K562 (cell line): ENCODE data around the gene C17orf75. TPM values are rescaled to one million over a fixed set of nuclear protein-coding genes. Genes with fewer than 3 reads are reported as not detected.
"Not testable (repeated sequence)": the region's sequence is repeated elsewhere in the genome, so short reads cannot be mapped to it uniquely, and the experiment has no call there.

Experiments used
- ATAC-seq: fragments of 200-7000 bp; cut with Tn5 transposase; 3 replicates; pipeline ENCODE4 v1.9.1; 2020; ENCODE audit warnings: moderate library complexity
- BruUV-seq: library from RNA; stranded (reverse); fragments of 400-500 nt; replicated peaks from 2 replicates; lab custom pipeline; 2021; lab: Mats Ljungman, UMichigan
- CTCF ChIA-PET: fragments of 300-600 bp; formaldehyde crosslinking; extraction: SDS; loops from one replicate; lab custom pipeline; 2021; ENCODE audit warnings: low intra/inter-chr PET ratio; lab: Yijun Ruan, JAX
- POLR2A ChIA-PET: fragments of 300-600, 350-650 bp; sonication (Branson Sonifier 250); formaldehyde crosslinking; extraction: SDS; loops from one replicate; lab custom pipeline; 2021; ENCODE audit warnings: antibody characterized with exemption, inconsistent platforms; lab: Yijun Ruan, JAX
- DNase-seq, 4 experiments: peaks; one replicate each; pipeline versions ENCODE4 v3.0.0 to v3.0.0-alpha.2; 2011 to 2018; ENCODE audit warnings: low spot score in 3 of 4, mixed read lengths in 3 of 4; ENCODE audit errors: extremely low read depth in 1 of 4
- FAIRE-seq: peaks from 2 replicates; lab custom pipeline; 2011; peaks lifted over from hg19 to GRCh38; lab: Jason Lieb, UNC
- H2AFZ ChIP-seq: 2 replicates; pipeline ENCODE4 v1.6.0; 2011; ENCODE audit warnings: low read depth, low read length, control low read depth, inconsistent platforms
- H3K27ac ChIP-seq: fragments of 200-600 bp; 3 replicates; pipeline ENCODE4 v1.8.0; 2011; ENCODE audit warnings: low read depth, mild to moderate bottlenecking, control low read depth, inconsistent platforms, low read length, moderate library complexity, mixed read lengths; ENCODE audit errors: extremely low read depth
- H3K27me3 ChIP-seq, 2 experiments: fragments of 300-600 bp in 1 of 2; 2 replicates in 1 of 2; 3 replicates in 1 of 2; pipeline versions ENCODE4 v1.6.0 to v1.8.0; 2011; ENCODE audit warnings: inconsistent platforms in 2 of 2, low read length in 2 of 2, mild to moderate bottlenecking in 1 of 2, mixed read lengths in 1 of 2, moderate library complexity in 1 of 2; ENCODE audit not compliant: control insufficient read depth in 2 of 2, insufficient read depth in 2 of 2
- H3K36me3 ChIP-seq: fragments of 300-600 bp; 3 replicates; pipeline ENCODE4 v1.8.0; 2011; ENCODE audit warnings: mild to moderate bottlenecking, low read length, inconsistent platforms; ENCODE audit not compliant: control insufficient read depth, insufficient read depth
- H3K4me1 ChIP-seq, 2 experiments: fragments of 200-600 bp in 1 of 2; replicated peaks in 1 of 2; 2 replicates in 1 of 2; 3 replicates in 1 of 2; pipeline versions ENCODE4 v1.5.1 to v1.8.0; 2011; ENCODE audit warnings: inconsistent platforms in 2 of 2, low read length in 2 of 2, mild to moderate bottlenecking in 1 of 2, mixed read lengths in 1 of 2, moderate library complexity in 1 of 2; ENCODE audit not compliant: control insufficient read depth in 2 of 2, insufficient read depth in 2 of 2
- H3K4me2 ChIP-seq: 2 replicates; pipeline ENCODE4 v1.6.1; 2011; ENCODE audit warnings: low read length, control low read depth, inconsistent platforms, mixed read lengths; ENCODE audit not compliant: insufficient read depth
- H3K4me3 ChIP-seq: fragments of 200-600 bp; sonication (generic), shearing (Covaris generic); 2 replicates; pipeline ENCODE4 v1.5.1; 2016; ENCODE audit warnings: control low read depth, inconsistent platforms
- H3K79me2 ChIP-seq: fragments of 200-600 bp; 3 replicates; pipeline ENCODE4 v1.8.0; 2011; ENCODE audit warnings: low read length, inconsistent platforms; ENCODE audit not compliant: control insufficient read depth, insufficient read depth
- H3K9ac ChIP-seq, 2 experiments: 2 replicates each; pipeline versions ENCODE4 v1.6.0 to v1.6.1; 2011; ENCODE audit warnings: low read depth in 2 of 2, low read length in 2 of 2, control low read depth in 1 of 2, inconsistent platforms in 1 of 2, mild to moderate bottlenecking in 1 of 2, mixed read lengths in 1 of 2; ENCODE audit not compliant: insufficient read depth in 1 of 2
- H3K9me1 ChIP-seq: one replicate; pipeline ENCODE4 v1.6.0; 2011; ENCODE audit warnings: inconsistent platforms, mild to moderate bottlenecking, low read length, moderate library complexity; ENCODE audit not compliant: control insufficient read depth, insufficient read depth
- H3K9me3 ChIP-seq: replicated peaks from 2 replicates; pipeline ENCODE4 v1.5.1; 2011; ENCODE audit warnings: low read depth, low read length, inconsistent platforms; ENCODE audit not compliant: control insufficient read depth, insufficient read depth
- H4K20me1 ChIP-seq: replicated peaks from 2 replicates; pipeline ENCODE4 v1.6.1; 2011; ENCODE audit warnings: low read length, inconsistent platforms, mixed read lengths; ENCODE audit not compliant: control insufficient read depth, insufficient read depth
- HDAC6 ChIP-seq: IDR thresholded peaks from 2 replicates; pipeline ENCODE4 v1.6.1; 2012; ENCODE audit warnings: low read depth, mild to moderate bottlenecking, control low read depth, inconsistent platforms, low read length, moderate library complexity
- KHSRP ChIP-seq: fragments of 450-650 bp; IDR thresholded peaks from 2 replicates; pipeline ENCODE4 v1.6.1; 2017
- STAT5A ChIP-seq: IDR thresholded peaks from 2 replicates; pipeline ENCODE4 v1.6.1; 2012; ENCODE audit warnings: low read length, inconsistent platforms, borderline replicate concordance
- TAL1 ChIP-seq: fragments of 450-650 bp; IDR thresholded peaks from 2 replicates; pipeline ENCODE4 v1.6.1; 2016; ENCODE audit warnings: mild to moderate bottlenecking
- TEAD2 ChIP-seq: fragments of 450-650 bp; IDR thresholded peaks from 2 replicates; pipeline ENCODE4 v1.6.1; 2016; ENCODE audit warnings: missing genetic modification characterization, control low read depth, missing compliant biosample characterization
- TOE1 ChIP-seq, 2 experiments: fragments of 450-650 bp in 1 of 2; sonication (generic) in 1 of 2; formaldehyde crosslinking in 1 of 2; IDR thresholded peaks; 2 replicates each; pipeline versions ENCODE4 v1.7.1 to v1.8.0; 2016 to 2022; ENCODE audit warnings: borderline replicate concordance in 2 of 2, mild to moderate bottlenecking in 2 of 2, antibody characterized with exemption in 1 of 2, inconsistent platforms in 1 of 2, low read depth in 1 of 2, missing genetic modification reagents in 1 of 2, moderate library complexity in 1 of 2
- ZNF134 ChIP-seq: fragments of 250-450 bp; sonication (Bioruptor Pico); conservative IDR thresholded peaks from 2 replicates; pipeline ENCODE4 v1.4.0; 2020
- WGBS: fragments of 100-300 bp; shearing (Covaris generic); methylation state at CpG from one replicate; pipeline ENCODE4 v1.1.6; 2016; ENCODE audit warnings: low coverage, mixed read lengths; ENCODE audit not compliant: insufficient coverage; ENCODE audit errors: missing lambda C conversion rate; 5-methylcytosine and 5-hydroxymethylcytosine counted together
- in situ Hi-C: fragments of 300-500 bp; cut with MboI; formaldehyde crosslinking; loops from 4 replicates; pipeline ENCODE4 v1.15.0; 2018; ENCODE audit warnings: inconsistent platforms, mixed read lengths
- intact Hi-C: fragments of 100-400 bp; cut with micrococcal nuclease; formaldehyde crosslinking; loops from 2 replicates; pipeline ENCODE4 v1.14.2; 2022
- polyA plus RNA-seq, 8 experiments: library from polyadenylated mRNA; depleted of rRNA in 4 of 8; stranded (reverse) in 5 of 8; unstranded in 3 of 8; fragments of >200 nt; fragmentation: Nextera tagmentation in 2 of 8; fragmentation: Illumina TruSeq in 1 of 8; extraction: Ambion mirVana in 2 of 8; extraction: Trizol in 1 of 8; gene quantifications; 2 replicates each; pipeline versions ENCODE4 v1.2.1 to v1.2.3, GENCODE V29; 2011 to 2014; ENCODE audit warnings: inconsistent platforms in 1 of 8, missing spikeins in 1 of 8
- total RNA-seq, 7 experiments: library from RNA; depleted of rRNA in 6 of 7; stranded (reverse); fragments of >200 nt in 6 of 7; fragmentation: Illumina TruSeq in 2 of 7; extraction: Trizol in 2 of 7; gene quantifications; 2 replicates each; pipeline versions ENCODE4 v1.2.1 to v1.2.3, GENCODE V29; 2011 to 2021; ENCODE audit warnings: low replicate concordance in 1 of 7
- TF ChIP-seq, protein P1 (sequence below): fragments of 450-650 bp; formaldehyde crosslinking; IDR thresholded peaks from 2 replicates; pipeline ENCODE4 v1.4.0; 2020; ENCODE audit warnings: mild to moderate bottlenecking

Gene C17orf75
- total and polyA plus RNA-seq, 9 of the 15 experiments (the other 6 are each of a cell fraction or from before 2014, with no cell fraction given) = 15.5 to 55.7 (median 18.5) TPM

- Histone ChIP-seq H3K4me2 (no peak overlapping the region), H3K9ac (no peak overlapping the region), H3K9me3 (no peaks in the 10 kb centered on the region), H2AFZ (no peak overlapping the region), H3K9me1 (no peaks in the 10 kb centered on the region), H4K20me1 (no peaks in the 10 kb centered on the region), H3K27me3 (no peaks in the 10 kb centered on the region), H3K4me1 (no peaks in the 10 kb centered on the region; a peak in 1 of 5 replicates), H3K79me2 (no peaks in the 10 kb centered on the region), H3K27ac (no peak overlapping the region), H3K4me3 (no peak overlapping the region), H3K36me3 (no peaks in the 10 kb centered on the region)
- ATAC-seq = no peak
- BruUV-seq = no TSS peak
- POLR2A ChIA-PET = interaction anchor here (0.6 to 1.3 kb wide), 4 partner anchors 8 to 17 kb away, joined by 3 to 5 read pairs (median 4); no protein-coding TSS in a partner anchor
- TF ChIP-seq ZNF134 (CRISPR knock-in tag) (no peak), TOE1 (IDR thresholded peaks at IDR 0.05; ENCODE audit: borderline replicate concordance) (no peak), TOE1 (CRISPR knock-in tag; IDR thresholded peaks at IDR 0.05; ENCODE audit: borderline replicate concordance, low read depth) (no peak), STAT5A (no peak), KHSRP (no peak), TAL1 (no peak), HDAC6 (no peak), TEAD2 (tag) (no peak)
- TF ChIP-seq, protein P1, sequence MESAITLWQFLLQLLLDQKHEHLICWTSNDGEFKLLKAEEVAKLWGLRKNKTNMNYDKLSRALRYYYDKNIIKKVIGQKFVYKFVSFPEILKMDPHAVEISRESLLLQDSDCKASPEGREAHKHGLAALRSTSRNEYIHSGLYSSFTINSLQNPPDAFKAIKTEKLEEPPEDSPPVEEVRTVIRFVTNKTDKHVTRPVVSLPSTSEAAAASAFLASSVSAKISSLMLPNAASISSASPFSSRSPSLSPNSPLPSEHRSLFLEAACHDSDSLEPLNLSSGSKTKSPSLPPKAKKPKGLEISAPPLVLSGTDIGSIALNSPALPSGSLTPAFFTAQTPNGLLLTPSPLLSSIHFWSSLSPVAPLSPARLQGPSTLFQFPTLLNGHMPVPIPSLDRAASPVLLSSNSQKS (CRISPR knock-in tag) = no peak
- CTCF ChIA-PET = interaction anchor here (0.5 kb wide), 1 partner anchor 10 kb away, joined by 3 read pairs; no protein-coding TSS in a partner anchor
- DNase-seq = no peak
- WGBS = 81% methylated on average over 6 of the region's 6 CpGs
- in situ Hi-C loops = no loop called here
- intact Hi-C loops = no loop called here
- no peak for FAIRE-seq
Observed at GRCh38 chr17:32388613-32389459, 46.9 kb upstream of the C17orf75 start.

DNA sequence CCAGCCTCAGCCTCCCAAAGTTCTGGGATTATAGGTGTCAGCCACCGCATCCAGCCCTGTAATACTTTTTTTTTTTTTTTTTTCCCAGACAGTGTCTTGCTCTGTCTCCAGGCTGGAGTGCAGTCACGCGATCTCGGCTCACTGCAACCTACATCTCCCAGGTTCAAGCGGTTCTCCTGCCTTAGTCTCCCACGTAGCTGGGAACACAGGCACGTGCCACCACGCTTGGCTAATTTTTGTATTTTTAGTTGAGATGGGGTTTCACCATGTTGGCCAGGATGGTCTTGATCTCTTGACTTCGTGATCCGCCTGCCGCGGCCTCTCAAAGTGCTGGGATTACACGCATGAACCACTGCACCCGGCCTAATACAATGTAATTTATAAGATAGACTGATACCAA lies 46.2 kb upstream of the C17orf75 start:
- ChIA-PET POLR2A (interaction anchor here (1.3 kb wide), 1 partner anchor 11 kb away, joined by 4 read pairs; no protein-coding TSS in a partner anchor), CTCF (interaction anchor here (0.5 kb wide), 1 partner anchor 10 kb away, joined by 3 read pairs; no protein-coding TSS in a partner anchor)
- H3K4me3 ChIP-seq, H4K20me1 ChIP-seq, H3K9ac ChIP-seq, H3K79me2 ChIP-seq, in situ Hi-C loops, H3K4me2 ChIP-seq, H3K9me3 ChIP-seq, intact Hi-C loops, H3K9me1 ChIP-seq, H3K27me3 ChIP-seq, BruUV-seq, H3K27ac ChIP-seq, ATAC-seq, FAIRE-seq, H3K36me3 ChIP-seq, DNase-seq, H3K4me1 ChIP-seq, H2AFZ ChIP-seq: not testable (repeated sequence)
- 89% methylated on average over 13 of the region's 14 CpGs for WGBS
